ENCODE results near the gene STIM1.

DNA sequence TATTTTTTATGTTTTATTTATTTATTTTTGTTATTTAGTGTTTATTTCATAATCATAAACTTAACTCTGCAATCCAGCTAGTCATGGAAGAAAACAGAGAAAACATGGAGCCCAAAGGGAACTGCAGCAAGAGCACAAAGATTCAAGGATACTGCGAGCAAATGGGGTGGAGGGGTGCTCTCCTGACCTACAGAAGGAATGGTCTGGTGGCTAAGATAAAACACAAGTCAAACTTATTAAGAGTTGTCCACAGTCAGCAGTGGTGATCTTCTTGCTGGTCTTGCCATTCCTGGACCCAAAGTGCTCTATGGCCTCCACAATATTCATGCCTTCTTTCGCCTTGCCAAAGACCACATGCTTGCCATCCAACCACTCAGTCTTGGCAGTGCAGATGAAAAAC is 36.7 kb downstream of the STIM1 start:
- no peak for TF ChIP-seq POLR2AphosphoS5 (IDR thresholded peaks at IDR 0.05; ENCODE audit: borderline replicate concordance, low read depth, low read length)
- no peak for TF ChIP-seq EZH2 (IDR thresholded peaks at IDR 0.05)
